GM23338 (cell line): ENCODE data around the gene CUBN.

ENCODE experiments used
- EZH2phosphoT487 ChIP-seq: fragments of 200-600 bp; sonication (generic); IDR thresholded peaks from one replicate; pipeline ENCODE4 v1.8.1; 2018; ENCODE audit warnings: antibody characterized with exemption; ENCODE audit not compliant: unreplicated experiment
- POLR2AphosphoS5 ChIP-seq: IDR thresholded peaks from 2 replicates; pipeline ENCODE4 v1.6.1; 2016; ENCODE audit warnings: antibody characterized with exemption, low read depth
- REST ChIP-seq: IDR thresholded peaks from one replicate; pipeline ENCODE4 v1.6.1; 2018; ENCODE audit warnings: antibody characterized with exemption; ENCODE audit not compliant: unreplicated experiment
- TF ChIP-seq, protein P1 (sequence below), 2 experiments: fragments of 200-600 bp in 1 of 2; sonication (generic) in 1 of 2; conservative IDR thresholded peaks; 2 replicates each; pipeline versions ENCODE4 v1.5.1 to v1.6.1; 2016 to 2017; ENCODE audit warnings: antibody characterized with exemption in 2 of 2, low read depth in 2 of 2, mild to moderate bottlenecking in 2 of 2, moderate library complexity in 1 of 2

- TF ChIP-seq REST (no peak), EZH2phosphoT487 (no peak), POLR2AphosphoS5 (no peak)
- TF ChIP-seq, protein P1, sequence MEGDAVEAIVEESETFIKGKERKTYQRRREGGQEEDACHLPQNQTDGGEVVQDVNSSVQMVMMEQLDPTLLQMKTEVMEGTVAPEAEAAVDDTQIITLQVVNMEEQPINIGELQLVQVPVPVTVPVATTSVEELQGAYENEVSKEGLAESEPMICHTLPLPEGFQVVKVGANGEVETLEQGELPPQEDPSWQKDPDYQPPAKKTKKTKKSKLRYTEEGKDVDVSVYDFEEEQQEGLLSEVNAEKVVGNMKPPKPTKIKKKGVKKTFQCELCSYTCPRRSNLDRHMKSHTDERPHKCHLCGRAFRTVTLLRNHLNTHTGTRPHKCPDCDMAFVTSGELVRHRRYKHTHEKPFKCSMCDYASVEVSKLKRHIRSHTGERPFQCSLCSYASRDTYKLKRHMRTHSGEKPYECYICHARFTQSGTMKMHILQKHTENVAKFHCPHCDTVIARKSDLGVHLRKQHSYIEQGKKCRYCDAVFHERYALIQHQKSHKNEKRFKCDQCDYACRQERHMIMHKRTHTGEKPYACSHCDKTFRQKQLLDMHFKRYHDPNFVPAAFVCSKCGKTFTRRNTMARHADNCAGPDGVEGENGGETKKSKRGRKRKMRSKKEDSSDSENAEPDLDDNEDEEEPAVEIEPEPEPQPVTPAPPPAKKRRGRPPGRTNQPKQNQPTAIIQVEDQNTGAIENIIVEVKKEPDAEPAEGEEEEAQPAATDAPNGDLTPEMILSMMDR (conservative IDR thresholded peaks at IDR 0.05; ENCODE audit: low read depth in 2 of 2): no peak
These were observed 161.7 kb downstream of the CUBN start for GRCh38 chr10:16967866-16968415.
